Progenitor cell of endocrine pancreas (in vitro differentiated cells): ENCODE data around the gene ZNF69. TPM values are rescaled to one million over a fixed set of nuclear protein-coding genes. Genes with fewer than 3 reads are reported as not detected.
"Not testable (repeated sequence)": the region's sequence is repeated elsewhere in the genome, so short reads cannot be mapped to it uniquely, and the experiment has no call there.

Experiments
- DNase-seq: peaks from one replicate; pipeline ENCODE4 v3.0.0; 2021; ENCODE audit warnings: low spot score; ENCODE audit not compliant: unreplicated experiment
- H3K27ac Mint-ChIP-seq: 2 replicates; pipeline ENCODE4 v1.8.0; 2021; ENCODE audit warnings: mild to moderate bottlenecking, moderate library complexity, mixed read lengths
- H3K27me3 Mint-ChIP-seq: 2 replicates; pipeline ENCODE4 v1.8.0; 2021; ENCODE audit warnings: mixed read lengths
- H3K36me3 Mint-ChIP-seq: 2 replicates; pipeline ENCODE4 v1.8.0; 2022; ENCODE audit warnings: mixed read lengths; ENCODE audit not compliant: insufficient read depth
- H3K4me1 Mint-ChIP-seq: 2 replicates; pipeline ENCODE4 v1.8.0; 2021; ENCODE audit warnings: low read depth, mixed read lengths
- H3K4me3 Mint-ChIP-seq: 2 replicates; pipeline ENCODE4 v1.8.0; 2021; ENCODE audit warnings: low read depth, mild to moderate bottlenecking, moderate library complexity, mixed read lengths
- H3K9me3 Mint-ChIP-seq: 2 replicates; pipeline ENCODE4 v1.8.0; 2021; ENCODE audit warnings: low read depth, mixed read lengths
- total RNA-seq: library from RNA; stranded (reverse); gene quantifications from 2 replicates; pipeline ENCODE4 v1.2.1, GENCODE V29; 2021
- TF ChIP-seq, protein P1 (sequence below): fragments of 200-600 bp; sonication (generic); IDR thresholded peaks from one replicate; pipeline ENCODE4 v1.5.0; 2021; ENCODE audit warnings: antibody characterized with exemption, mild to moderate bottlenecking; ENCODE audit not compliant: unreplicated experiment

ZNF69 gene
- total RNA-seq, 1 donor from 2014 or later, result 39.0 TPM

DNA sequence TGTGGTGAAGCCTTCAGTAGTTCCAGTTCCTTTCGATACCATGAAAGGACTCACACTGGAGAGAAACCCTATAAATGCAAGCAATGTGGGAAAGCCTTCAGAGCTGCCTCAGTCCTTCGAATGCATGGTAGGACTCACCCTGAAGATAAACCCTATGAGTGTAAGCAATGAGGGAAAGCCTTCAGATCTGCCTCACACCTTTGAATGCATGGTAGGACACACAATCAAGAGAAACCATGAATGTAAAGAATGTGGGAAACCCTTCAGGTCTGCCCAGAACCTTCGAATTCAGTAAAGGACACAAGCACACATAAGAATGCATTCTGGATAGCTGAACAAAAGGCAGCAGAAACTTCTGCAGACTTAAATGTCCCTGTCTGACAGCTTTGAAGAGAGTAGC is 18.3 kb downstream of the ZNF69 start:
- Mint-ChIP-seq H3K4me3 (no peak overlapping the region), H3K27ac (peak overlapping the region; percentile 90), H3K36me3 (peaks cover 88% of the 10 kb centered on the region), H3K27me3 (no peaks in the 10 kb centered on the region), H3K9me3 (peaks cover 51% of the 10 kb centered on the region), H3K4me1 (no peaks in the 10 kb centered on the region)
- no peak for DNase-seq
- TF ChIP-seq, protein P1, sequence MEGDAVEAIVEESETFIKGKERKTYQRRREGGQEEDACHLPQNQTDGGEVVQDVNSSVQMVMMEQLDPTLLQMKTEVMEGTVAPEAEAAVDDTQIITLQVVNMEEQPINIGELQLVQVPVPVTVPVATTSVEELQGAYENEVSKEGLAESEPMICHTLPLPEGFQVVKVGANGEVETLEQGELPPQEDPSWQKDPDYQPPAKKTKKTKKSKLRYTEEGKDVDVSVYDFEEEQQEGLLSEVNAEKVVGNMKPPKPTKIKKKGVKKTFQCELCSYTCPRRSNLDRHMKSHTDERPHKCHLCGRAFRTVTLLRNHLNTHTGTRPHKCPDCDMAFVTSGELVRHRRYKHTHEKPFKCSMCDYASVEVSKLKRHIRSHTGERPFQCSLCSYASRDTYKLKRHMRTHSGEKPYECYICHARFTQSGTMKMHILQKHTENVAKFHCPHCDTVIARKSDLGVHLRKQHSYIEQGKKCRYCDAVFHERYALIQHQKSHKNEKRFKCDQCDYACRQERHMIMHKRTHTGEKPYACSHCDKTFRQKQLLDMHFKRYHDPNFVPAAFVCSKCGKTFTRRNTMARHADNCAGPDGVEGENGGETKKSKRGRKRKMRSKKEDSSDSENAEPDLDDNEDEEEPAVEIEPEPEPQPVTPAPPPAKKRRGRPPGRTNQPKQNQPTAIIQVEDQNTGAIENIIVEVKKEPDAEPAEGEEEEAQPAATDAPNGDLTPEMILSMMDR, result no peak

- not testable (repeated sequence) for DNase-seq, H3K27me3 Mint-ChIP-seq, H3K4me3 Mint-ChIP-seq, H3K4me1 Mint-ChIP-seq
- H3K9me3 Mint-ChIP-seq, result peaks cover 43% of the 10 kb centered on the region
- H3K36me3 Mint-ChIP-seq, result peaks cover 70% of the 10 kb centered on the region
- H3K27ac Mint-ChIP-seq, result peak overlapping the region; percentile 2
Observed at GRCh38 chr19:11911937-11912336, 24.4 kb downstream of the ZNF69 start.

GRCh38 chr19:11914417-11915051 is 27.0 kb downstream of the ZNF69 start:
- H3K27me3 Mint-ChIP-seq, H3K4me3 Mint-ChIP-seq, DNase-seq, H3K4me1 Mint-ChIP-seq: not testable (repeated sequence)
- Mint-ChIP-seq H3K27ac (peak overlapping the region; percentile 49), H3K36me3 (peaks cover 53% of the 10 kb centered on the region), H3K9me3 (peaks cover 38% of the 10 kb centered on the region)

DNA sequence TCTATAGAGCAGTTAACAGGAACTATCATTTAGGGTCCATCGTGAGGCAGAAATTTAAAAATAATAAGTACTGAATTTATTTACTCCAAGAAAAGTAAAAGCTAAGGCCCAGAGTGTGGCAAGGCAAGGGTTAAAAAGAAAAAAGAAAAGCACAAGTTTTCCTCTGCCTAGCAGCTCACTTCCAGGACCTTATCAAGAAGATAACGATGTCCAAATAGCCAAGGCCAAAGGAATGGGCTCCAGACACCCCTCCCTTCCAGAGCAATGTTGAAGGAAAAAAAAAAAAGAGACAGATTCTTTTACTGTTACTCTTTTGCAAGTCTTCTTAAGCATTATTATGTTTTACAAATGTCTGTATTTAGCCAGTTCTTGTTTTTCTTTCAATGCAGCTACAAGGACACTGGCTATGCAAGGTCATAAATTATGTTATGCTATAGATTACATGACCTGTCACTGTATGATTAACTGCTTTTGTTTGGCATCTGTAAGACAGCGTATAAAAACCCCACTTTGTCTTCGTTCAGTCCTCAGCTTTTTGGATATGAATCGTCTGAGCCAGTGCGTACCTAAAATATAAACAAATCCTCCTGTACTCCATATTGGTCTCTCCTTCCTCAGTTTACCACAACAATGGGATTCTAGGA is 34.4 kb downstream of the ZNF69 start:
- H3K4me1 Mint-ChIP-seq, result peaks cover 32% of the 10 kb centered on the region
- no peaks in the 10 kb centered on the region for H3K27me3 Mint-ChIP-seq
- H3K27ac Mint-ChIP-seq, result peak overlapping the region; percentile 46
- H3K4me3 Mint-ChIP-seq, result no peak overlapping the region
- H3K36me3 Mint-ChIP-seq, result peaks cover 25% of the 10 kb centered on the region
- TF ChIP-seq, protein P1, result no peak
- H3K9me3 Mint-ChIP-seq, result peaks cover 18% of the 10 kb centered on the region
- no peak for DNase-seq

- Mint-ChIP-seq H3K9me3 (peaks cover 14% of the 10 kb centered on the region), H3K4me1 (peaks cover 32% of the 10 kb centered on the region), H3K4me3 (peak within 1 kb of the TSS; percentile 97), H3K27ac (peak within 1 kb of the TSS; percentile 100), H3K27me3 (no peaks in the 10 kb centered on the region), H3K36me3 (peaks cover 39% of the 10 kb centered on the region)
- peak; percentile 93 for DNase-seq
- TF ChIP-seq, protein P1, result no peak
Observed at GRCh38 chr19:11924886-11925650, 37.5 kb downstream of the ZNF69 start, which contains the start of gene ZNF700. TSS of gene ZNF700 (plus strand) at chr19:11925107. CDS start at chr19:11925211, 104 bp downstream.

DNA sequence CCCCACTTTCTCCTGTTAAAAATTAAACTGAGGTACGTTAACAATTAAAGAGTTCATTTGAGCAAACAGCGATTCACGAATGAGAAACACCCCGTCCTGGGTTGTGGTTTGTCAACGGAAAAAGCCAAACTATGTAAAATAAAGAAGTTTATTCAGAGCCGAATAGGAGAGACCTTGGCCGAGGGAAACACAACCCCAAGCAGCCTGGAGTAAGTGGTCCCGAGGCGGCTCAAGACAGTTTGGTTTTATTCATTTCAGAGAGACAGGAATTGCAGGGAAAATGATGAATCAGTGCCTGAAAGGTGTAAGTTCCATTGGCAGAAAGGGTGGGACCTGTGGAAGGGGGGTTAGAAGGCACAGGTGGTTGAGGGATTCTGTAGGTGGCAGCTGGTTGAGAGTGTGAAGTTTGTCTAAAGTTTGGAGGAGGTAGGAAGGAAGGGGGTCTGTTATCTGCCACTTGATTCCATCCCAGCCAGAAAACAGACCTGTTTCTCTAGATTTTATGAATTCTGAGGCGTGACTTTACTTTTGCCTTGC is 38.1 kb downstream of the ZNF69 start:
- H3K9me3 Mint-ChIP-seq, result peaks cover 17% of the 10 kb centered on the region
- peak overlapping the region; percentile 95 for H3K27ac Mint-ChIP-seq
- peaks cover 32% of the 10 kb centered on the region for H3K4me1 Mint-ChIP-seq
- H3K36me3 Mint-ChIP-seq, result peaks cover 45% of the 10 kb centered on the region
- H3K4me3 Mint-ChIP-seq, result peak overlapping the region; percentile 97
- not testable (repeated sequence) for H3K27me3 Mint-ChIP-seq, DNase-seq
